Muscle layer of colon (tissue), 2 donors: ENCODE results near the gene RAVER1.
A peak's percentile ranks its signal among the peaks of the same experiment; 100 is the strongest.
"Not testable (repeated sequence)": the region's sequence is repeated elsewhere in the genome, so short reads cannot be mapped to it uniquely, and the experiment has no call there.

ENCODE experiments used
- H3K27ac ChIP-seq: one replicate; pipeline ENCODE4 v1.7.0; 2013; ENCODE audit warnings: low read depth, mild to moderate bottlenecking, low read length, moderate library complexity
- H3K27me3 ChIP-seq, 2 donors: one replicate each; pipeline ENCODE4 v1.7.0; 2013; ENCODE audit warnings: low read length in 2 of 2, mild to moderate bottlenecking in 2 of 2; ENCODE audit not compliant: insufficient read depth in 2 of 2, control insufficient read depth in 1 of 2
- H3K36me3 ChIP-seq: one replicate; pipeline ENCODE4 v1.7.0; 2013; ENCODE audit warnings: mild to moderate bottlenecking, low read length; ENCODE audit not compliant: insufficient read depth
- H3K4me1 ChIP-seq: one replicate; pipeline ENCODE4 v1.7.0; 2013; ENCODE audit warnings: mild to moderate bottlenecking, low read length; ENCODE audit not compliant: insufficient read depth
- H3K4me3 ChIP-seq, 2 donors: one replicate each; pipeline ENCODE4 v1.7.0; 2013; ENCODE audit warnings: low read length in 2 of 2, low read depth in 1 of 2, mild to moderate bottlenecking in 1 of 2, moderate library complexity in 1 of 2
- H3K9ac ChIP-seq: one replicate; pipeline ENCODE4 v1.7.0; 2013; ENCODE audit warnings: low read length
- H3K9me3 ChIP-seq: one replicate; pipeline ENCODE4 v1.7.0; 2013; ENCODE audit warnings: mild to moderate bottlenecking, low read length
- donor health status: abdominal sarcoma.
- donor health status: Adenocarcinoma of cecum.

The RAVER1 gene

GRCh38 chr19:10283301-10284064, 49.8 kb downstream of the RAVER1 start:
- no peak overlapping the region for H3K27ac ChIP-seq
- H3K4me3 ChIP-seq, result no peak overlapping the region

GRCh38 chr19:10282043-10282442, 51.3 kb downstream of the RAVER1 start:
- H3K36me3 ChIP-seq, H3K27me3 ChIP-seq, H3K9ac ChIP-seq, H3K4me3 ChIP-seq, H3K27ac ChIP-seq, H3K9me3 ChIP-seq, H3K4me1 ChIP-seq: not testable (repeated sequence)

More at GRCh38 chr19:10283301-10284064, 49.8 kb downstream of the RAVER1 start:
- Histone ChIP-seq H3K27me3 (peaks cover 10 to 19% of the 10 kb centered on the region in 2 donors), H3K9me3 (no peaks in the 10 kb centered on the region), H3K4me1 (no peaks in the 10 kb centered on the region), H3K9ac (no peak overlapping the region), H3K36me3 (no peaks in the 10 kb centered on the region)

- H3K9me3 ChIP-seq, result no peaks in the 10 kb centered on the region
- H3K36me3 ChIP-seq, result no peaks in the 10 kb centered on the region
- H3K4me1 ChIP-seq, result no peaks in the 10 kb centered on the region
- no peak overlapping the region for H3K9ac ChIP-seq
- H3K4me3 ChIP-seq, result no peak overlapping the region
- H3K27me3 ChIP-seq, result no peaks in the 10 kb centered on the region
- no peak overlapping the region for H3K27ac ChIP-seq
Observed at GRCh38 chr19:10279737-10280442, 53.4 kb downstream of the RAVER1 start.

GRCh38 chr19:10278935-10279334, 54.4 kb downstream of the RAVER1 start:
- Histone ChIP-seq H3K4me1 (no peaks in the 10 kb centered on the region), H3K9ac (no peak overlapping the region), H3K27me3 (no peaks in the 10 kb centered on the region), H3K4me3 (no peak overlapping the region), H3K9me3 (no peaks in the 10 kb centered on the region), H3K27ac (no peak overlapping the region), H3K36me3 (no peaks in the 10 kb centered on the region)

- H3K36me3 ChIP-seq, result no peaks in the 10 kb centered on the region
- no peak overlapping the region for H3K4me3 ChIP-seq
- no peak overlapping the region for H3K9ac ChIP-seq
- no peak overlapping the region for H3K27ac ChIP-seq
- H3K9me3 ChIP-seq, result no peaks in the 10 kb centered on the region
- H3K27me3 ChIP-seq, result no peaks in the 10 kb centered on the region
- no peaks in the 10 kb centered on the region for H3K4me1 ChIP-seq
Observed at GRCh38 chr19:10277795-10278589, 55.3 kb downstream of the RAVER1 start.

GRCh38 chr19:10274589-10274988, 58.7 kb downstream of the RAVER1 start:
- no peaks in the 10 kb centered on the region for H3K9me3 ChIP-seq
- H3K4me3 ChIP-seq, result no peak overlapping the region
- no peak overlapping the region for H3K9ac ChIP-seq
- H3K36me3 ChIP-seq, result no peaks in the 10 kb centered on the region
- H3K4me1 ChIP-seq, result peaks cover 4% of the 10 kb centered on the region
- peaks cover 7 to 18% of the 10 kb centered on the region in 2 donors for H3K27me3 ChIP-seq
- no peak overlapping the region for H3K27ac ChIP-seq

- Histone ChIP-seq H3K9ac (no peak overlapping the region), H3K36me3 (no peaks in the 10 kb centered on the region), H3K4me3 (peak overlapping the region; percentile 7 to 50), H3K27me3 (peaks cover 7 to 19% of the 10 kb centered on the region in 2 donors), H3K9me3 (no peaks in the 10 kb centered on the region), H3K27ac (no peak overlapping the region), H3K4me1 (peaks cover 4% of the 10 kb centered on the region)
Observed at GRCh38 chr19:10271543-10272086, 61.7 kb downstream of the RAVER1 start.

GRCh38 chr19:10270616-10271394, 62.5 kb downstream of the RAVER1 start, which contains the start of gene ICAM1:
Gene ICAM1 (plus strand): TSS chr19:10271120. CDS start chr19:10271160, 40 bp downstream.
- H3K9ac ChIP-seq, result peak within 1 kb of the TSS; percentile 21
- peak within 1 kb of the TSS; percentile 18 to 50 for H3K4me3 ChIP-seq
- H3K27ac ChIP-seq, result peak within 1 kb of the TSS; percentile 39
- H3K4me1 ChIP-seq, result peaks cover 4% of the 10 kb centered on the region
- H3K36me3 ChIP-seq, result no peaks in the 10 kb centered on the region
- H3K27me3 ChIP-seq, result peaks cover 7 to 19% of the 10 kb centered on the region in 2 donors
- H3K9me3 ChIP-seq, result no peaks in the 10 kb centered on the region

- Histone ChIP-seq H3K27ac (no peak overlapping the region), H3K4me1 (peaks cover 4% of the 10 kb centered on the region), H3K27me3 (peaks cover 7 to 19% of the 10 kb centered on the region in 2 donors), H3K9me3 (no peaks in the 10 kb centered on the region), H3K4me3 (peak overlapping the region; percentile 18 to 50), H3K36me3 (no peaks in the 10 kb centered on the region), H3K9ac (peak overlapping the region; percentile 21)
Observed at GRCh38 chr19:10270180-10270615, 63.1 kb downstream of the RAVER1 start.

- Histone ChIP-seq H3K27ac (no peak overlapping the region), H3K4me1 (peaks cover 4% of the 10 kb centered on the region), H3K4me3 (peak overlapping the region; percentile 18 to 50), H3K27me3 (peaks cover 7 to 19% of the 10 kb centered on the region in 2 donors), H3K9me3 (no peaks in the 10 kb centered on the region), H3K9ac (peak overlapping the region; percentile 21), H3K36me3 (no peaks in the 10 kb centered on the region)
Observed at GRCh38 chr19:10269333-10270179, 63.8 kb downstream of the RAVER1 start.
